Neuronal stem cell (in vitro differentiated cells): ENCODE results near the gene SNRNP40.

ENCODE experiments used
- DNase-seq: peaks from one replicate; pipeline ENCODE4 v3.0.0-alpha.2; 2013; ENCODE audit warnings: low spot score
- H2AFZ ChIP-seq: one replicate; pipeline ENCODE4 v1.6.1; 2013; ENCODE audit warnings: mild to moderate bottlenecking, low read length, inconsistent platforms
- H2AK5ac ChIP-seq: 2 replicates; pipeline ENCODE4 v1.6.1; 2013; ENCODE audit warnings: low read depth, mild to moderate bottlenecking, inconsistent platforms, low read length, moderate library complexity, mixed read lengths
- H2BK120ac ChIP-seq: 2 replicates; pipeline ENCODE4 v1.6.1; 2013; ENCODE audit warnings: low read depth, mild to moderate bottlenecking, inconsistent platforms, low read length, moderate library complexity, mixed read lengths
- H2BK12ac ChIP-seq: one replicate; pipeline ENCODE4 v1.6.1; 2013; ENCODE audit warnings: low read length, inconsistent platforms
- H2BK15ac ChIP-seq: 2 replicates; pipeline ENCODE4 v1.6.1; 2013; ENCODE audit warnings: mild to moderate bottlenecking, low read length, inconsistent platforms, mixed read lengths
- H2BK5ac ChIP-seq: one replicate; pipeline ENCODE4 v1.6.1; 2013; ENCODE audit warnings: inconsistent platforms, mild to moderate bottlenecking, low read length, moderate library complexity
- H3K14ac ChIP-seq: one replicate; pipeline ENCODE4 v1.6.1; 2013; ENCODE audit warnings: low read length, inconsistent platforms
- H3K18ac ChIP-seq: 2 replicates; pipeline ENCODE4 v1.6.1; 2013; ENCODE audit warnings: low read length, inconsistent platforms
- H3K23ac ChIP-seq: 2 replicates; pipeline ENCODE4 v1.6.1; 2013; ENCODE audit warnings: low read depth, mild to moderate bottlenecking, mixed read lengths, low read length, inconsistent platforms; ENCODE audit not compliant: poor library complexity
- H3K27ac ChIP-seq: replicated peaks from 3 replicates; pipeline ENCODE4 v1.5.1; 2013; ENCODE audit warnings: low read length, inconsistent platforms
- H3K27me3 ChIP-seq, 3 experiments: 2 replicates each; pipeline ENCODE4 v1.6.1; 2013; ENCODE audit warnings: low read length in 3 of 3, mild to moderate bottlenecking in 2 of 3, inconsistent platforms in 1 of 3, low read depth in 1 of 3, mixed read lengths in 1 of 3, moderate library complexity in 1 of 3; ENCODE audit not compliant: control insufficient read depth in 3 of 3, insufficient read depth in 3 of 3
- H3K36me3 ChIP-seq, 2 donors: replicated peaks in 1 of 2; 2 replicates each; pipeline ENCODE4 v1.6.1; 2013; ENCODE audit warnings: low read length in 2 of 2; ENCODE audit not compliant: control insufficient read depth in 2 of 2, insufficient read depth in 2 of 2
- H3K4ac ChIP-seq: 2 replicates; pipeline ENCODE4 v1.6.1; 2013; ENCODE audit warnings: inconsistent platforms, mild to moderate bottlenecking, low read length, moderate library complexity
- H3K4me1 ChIP-seq, 2 donors: 1 replicate in 1 of 2; 2 replicates in 1 of 2; pipeline ENCODE4 v1.6.1; 2013; ENCODE audit warnings: low read length in 2 of 2, low read depth in 1 of 2; ENCODE audit not compliant: control insufficient read depth in 2 of 2, insufficient read depth in 1 of 2
- H3K4me2 ChIP-seq: one replicate; pipeline ENCODE4 v1.6.1; 2013; ENCODE audit warnings: mild to moderate bottlenecking, low read length, inconsistent platforms; ENCODE audit not compliant: insufficient read depth, poor library complexity, severe bottlenecking
- H3K4me3 ChIP-seq, 2 donors: 2 replicates each; pipeline ENCODE4 v1.5.1; 2013; ENCODE audit warnings: low read length in 2 of 2, mild to moderate bottlenecking in 2 of 2, inconsistent platforms in 1 of 2, moderate library complexity in 1 of 2
- H3K79me1 ChIP-seq: one replicate; pipeline ENCODE4 v1.6.1; 2013; ENCODE audit warnings: low read depth, mild to moderate bottlenecking, inconsistent platforms, low read length, moderate library complexity
- H3K9ac ChIP-seq: one replicate; pipeline ENCODE4 v1.6.1; 2013; ENCODE audit warnings: mild to moderate bottlenecking, low read depth, low read length, inconsistent platforms; ENCODE audit not compliant: poor library complexity
- H3K9me3 ChIP-seq, 2 donors: replicated peaks in 1 of 2; 2 replicates each; pipeline versions ENCODE3 to v1.6.1; 2013; ENCODE audit warnings: low read length in 2 of 2, mild to moderate bottlenecking in 2 of 2, inconsistent platforms in 1 of 2, low read depth in 1 of 2, mixed read lengths in 1 of 2, moderate library complexity in 1 of 2; ENCODE audit not compliant: control insufficient read depth in 2 of 2, insufficient read depth in 1 of 2
- H4K8ac ChIP-seq: one replicate; pipeline ENCODE4 v1.6.1; 2013; ENCODE audit warnings: low read depth, mild to moderate bottlenecking, inconsistent platforms, low read length, moderate library complexity
- H4K91ac ChIP-seq: one replicate; pipeline ENCODE4 v1.6.1; 2013; ENCODE audit warnings: low read length, low read depth, mild to moderate bottlenecking, inconsistent platforms; ENCODE audit not compliant: poor library complexity
- WGBS, 2 donors: extraction: QIAGEN DNeasy Blood & Tissue Kit; methylation state at CpG; one replicate each; pipeline ENCODE4 v1.1.7; 2013; ENCODE audit warnings: missing lambda C conversion rate in 2 of 2, mixed read lengths in 1 of 2; ENCODE audit not compliant: insufficient read length in 2 of 2, insufficient replicate concordance in 1 of 2; ENCODE audit errors: extremely low coverage in 2 of 2; 5-methylcytosine and 5-hydroxymethylcytosine counted together

SNRNP40 gene

DNA sequence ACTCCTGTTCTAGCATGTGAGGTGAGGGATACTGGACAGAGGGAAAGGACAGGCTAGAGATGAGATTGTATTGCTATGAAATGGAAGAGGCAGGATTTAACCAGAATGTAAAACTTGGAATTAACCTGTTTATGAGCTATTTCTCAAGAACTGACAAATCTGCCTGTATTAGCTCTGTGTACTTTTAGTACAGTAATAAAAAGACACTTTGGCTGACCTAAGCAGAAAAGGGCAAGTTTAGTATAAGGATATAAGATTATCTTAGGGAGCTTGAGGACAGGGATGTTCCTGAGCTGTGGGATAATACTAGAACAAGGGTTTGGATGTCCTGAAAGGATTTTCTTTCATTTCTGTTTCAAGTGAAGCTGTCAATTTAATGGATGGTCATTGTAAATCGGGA lies 11.4 kb upstream of the SNRNP40 start:
- H3K18ac ChIP-seq = no peak overlapping the region
- DNase-seq = no peak
- no peak overlapping the region for H2BK15ac ChIP-seq
- no CpG with 5 or more reads among the region's 1 CpG for WGBS, 2 donors
- no peak overlapping the region for H3K27ac ChIP-seq
- H3K14ac ChIP-seq = no peak overlapping the region
- H2BK5ac ChIP-seq = no peak overlapping the region
- no peaks in the 10 kb centered on the region for H3K79me1 ChIP-seq
- H3K23ac ChIP-seq = no peak overlapping the region
- no peak overlapping the region for H2BK120ac ChIP-seq
- no peak overlapping the region for H3K4ac ChIP-seq
- H3K36me3 ChIP-seq = peaks cover 3 to 50% of the 10 kb centered on the region in 2 donors
- H3K27me3 ChIP-seq = no peaks in the 10 kb centered on the region
- H3K9ac ChIP-seq = no peak overlapping the region
- no peak overlapping the region for H4K91ac ChIP-seq
- no peaks in the 10 kb centered on the region for H3K4me1 ChIP-seq
- H3K9me3 ChIP-seq = no peaks in the 10 kb centered on the region
- no peak overlapping the region for H2AK5ac ChIP-seq
- H2BK12ac ChIP-seq = no peak overlapping the region
- no peak overlapping the region for H3K4me2 ChIP-seq
- H4K8ac ChIP-seq = no peak overlapping the region
- no peak overlapping the region for H2AFZ ChIP-seq
- no peak overlapping the region for H3K4me3 ChIP-seq

DNA sequence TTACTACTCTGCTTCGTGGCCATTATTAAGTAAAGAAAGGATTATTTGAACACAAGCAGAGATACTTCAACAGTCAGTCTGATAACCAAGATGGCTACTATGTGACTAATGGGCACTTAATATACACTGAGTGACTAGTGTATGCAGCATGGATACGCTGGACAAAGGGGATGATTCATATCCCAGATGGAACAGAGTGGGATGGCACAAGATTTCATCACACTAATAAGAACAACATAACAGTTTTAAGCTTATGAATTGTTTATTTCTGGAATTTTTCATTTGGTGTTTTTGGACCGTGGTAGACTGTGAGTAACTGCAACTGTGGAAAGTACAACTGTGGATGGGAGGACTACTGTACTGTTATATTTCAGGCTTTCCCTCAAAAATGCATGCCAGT lies 9.7 kb upstream of the SNRNP40 start:
- Histone ChIP-seq H2BK5ac (no peak overlapping the region), H2BK15ac (no peak overlapping the region), H3K4me2 (no peak overlapping the region), H2AK5ac (no peak overlapping the region), H2BK120ac (no peak overlapping the region), H3K18ac (no peak overlapping the region), H3K36me3 (peaks cover 0 to 37% of the 10 kb centered on the region in 2 donors), H3K4ac (no peak overlapping the region), H3K27ac (no peak overlapping the region), H3K4me3 (no peak overlapping the region), H3K9me3 (no peaks in the 10 kb centered on the region), H3K79me1 (no peaks in the 10 kb centered on the region), H4K8ac (no peak overlapping the region), H3K4me1 (no peaks in the 10 kb centered on the region), H2BK12ac (no peak overlapping the region), H4K91ac (no peak overlapping the region), H2AFZ (no peak overlapping the region), H3K27me3 (no peaks in the 10 kb centered on the region), H3K9ac (no peak overlapping the region), H3K14ac (no peak overlapping the region), H3K23ac (no peak overlapping the region)
- WGBS, 2 donors = no CpG with 5 or more reads among the region's 3 CpGs
- no peak for DNase-seq

DNA sequence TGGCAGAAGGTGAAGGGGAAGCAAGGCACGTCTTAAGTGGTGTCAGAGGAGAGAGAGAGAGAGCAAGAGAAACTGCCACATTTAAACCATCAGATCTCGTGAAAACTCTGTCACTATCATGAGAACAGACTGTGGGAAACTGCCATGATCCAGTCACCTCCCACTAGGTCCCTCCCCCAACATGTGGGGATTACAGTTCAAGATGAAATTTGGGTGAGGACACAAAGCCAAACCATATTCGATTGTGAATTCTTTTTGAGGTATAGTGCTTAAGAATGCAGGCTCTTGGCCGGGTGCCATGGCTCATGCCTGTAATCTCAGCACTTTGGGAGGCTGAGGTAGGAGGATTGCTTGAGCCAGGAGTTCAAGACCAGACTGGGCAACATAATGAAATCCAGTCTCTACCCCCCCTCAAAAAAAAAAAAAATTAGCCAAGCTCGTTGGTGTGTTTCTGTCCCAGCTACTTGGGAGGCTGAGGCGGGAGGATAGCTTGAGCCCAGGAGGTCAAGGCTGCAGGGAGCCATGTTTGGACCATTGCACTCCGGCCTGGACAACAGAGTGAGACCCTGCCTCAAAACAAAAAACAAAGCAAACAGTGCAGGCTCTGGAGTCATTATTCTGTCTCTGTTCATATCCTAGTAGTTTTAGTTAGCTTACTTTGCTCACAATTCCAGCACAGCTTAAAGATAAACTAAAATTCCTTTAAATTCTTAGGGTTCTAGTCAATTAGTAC lies 6.3 kb upstream of the SNRNP40 start:
- H3K4ac ChIP-seq = no peak overlapping the region
- H2AK5ac ChIP-seq = no peak overlapping the region
- no peak overlapping the region for H3K4me2 ChIP-seq
- no CpG with 5 or more reads among the region's 7 CpGs for WGBS, 2 donors
- H3K36me3 ChIP-seq = peaks cover 2 to 22% of the 10 kb centered on the region in 2 donors
- H4K8ac ChIP-seq = no peak overlapping the region
- no peak overlapping the region for H2BK120ac ChIP-seq
- no peaks in the 10 kb centered on the region for H3K27me3 ChIP-seq
- no peak overlapping the region for H3K23ac ChIP-seq
- no peak overlapping the region for H3K4me3 ChIP-seq
- no peak overlapping the region for H2AFZ ChIP-seq
- no peak overlapping the region for H2BK15ac ChIP-seq
- H3K79me1 ChIP-seq = peaks cover 1% of the 10 kb centered on the region
- H2BK5ac ChIP-seq = no peak overlapping the region
- H4K91ac ChIP-seq = no peak overlapping the region
- H3K4me1 ChIP-seq = peaks cover 1 to 2% of the 10 kb centered on the region in 2 donors
- no peaks in the 10 kb centered on the region for H3K9me3 ChIP-seq
- no peak overlapping the region for H3K14ac ChIP-seq
- no peak overlapping the region for H2BK12ac ChIP-seq
- peak overlapping the region; percentile 21 for H3K9ac ChIP-seq
- DNase-seq = no peak
- H3K27ac ChIP-seq = no peak overlapping the region
- no peak overlapping the region for H3K18ac ChIP-seq

DNA sequence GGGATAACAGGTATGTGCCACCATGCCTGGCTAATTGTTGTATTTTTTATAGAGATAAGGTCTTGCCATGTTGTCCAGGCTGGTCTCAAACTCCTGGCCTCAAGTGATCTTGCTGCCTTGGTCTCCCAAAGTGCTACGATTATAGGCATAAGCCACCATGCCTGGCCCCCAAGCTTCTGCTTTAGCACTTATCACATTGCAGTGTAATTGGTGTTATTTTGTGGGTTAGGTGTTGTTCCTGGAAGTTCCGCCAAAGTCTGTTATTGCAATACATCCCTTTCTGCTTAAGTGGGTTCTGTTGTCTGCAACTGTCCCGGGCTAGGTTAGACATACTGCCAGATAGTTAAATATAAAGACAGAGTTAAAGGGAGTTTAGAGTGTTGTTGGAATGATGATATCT lies 3.6 kb upstream of the SNRNP40 start:
- H2BK120ac ChIP-seq = no peak overlapping the region
- no peak overlapping the region for H3K4me3 ChIP-seq
- no CpG with 5 or more reads among the region's 3 CpGs for WGBS, 2 donors
- no peak overlapping the region for H2BK5ac ChIP-seq
- H3K9me3 ChIP-seq = no peaks in the 10 kb centered on the region
- peaks cover 2 to 24% of the 10 kb centered on the region in 2 donors for H3K36me3 ChIP-seq
- no peak overlapping the region for H3K4ac ChIP-seq
- no peaks in the 10 kb centered on the region for H3K27me3 ChIP-seq
- H2BK15ac ChIP-seq = no peak overlapping the region
- no peak overlapping the region for H2BK12ac ChIP-seq
- DNase-seq = no peak
- H3K23ac ChIP-seq = no peak overlapping the region
- H4K91ac ChIP-seq = no peak overlapping the region
- no peak overlapping the region for H4K8ac ChIP-seq
- H3K14ac ChIP-seq = no peak overlapping the region
- no peak overlapping the region for H2AK5ac ChIP-seq
- H3K4me2 ChIP-seq = no peak overlapping the region
- H3K4me1 ChIP-seq = peaks cover 6 to 8% of the 10 kb centered on the region in 2 donors
- no peak overlapping the region for H3K9ac ChIP-seq
- H2AFZ ChIP-seq = no peak overlapping the region
- no peak overlapping the region for H3K18ac ChIP-seq
- H3K79me1 ChIP-seq = peaks cover 7% of the 10 kb centered on the region
- H3K27ac ChIP-seq = no peak overlapping the region
